Activated T-helper 2 cell treated with anti-CD3 and anti-CD28 coated beads, Interferon-gamma antibody, Interleukin-2, Interleukin-4, amounts not matched to agents 10 μg/mL and 5 μg/mL and 100 μg/mL, durations not matched to agents 14 hours and 24 hours and 36 hours (primary cell): ENCODE measurements around the gene LDLRAD3. TPM values are rescaled to one million over a fixed set of nuclear protein-coding genes. Genes with fewer than 3 reads are reported as not detected.
A peak's percentile ranks its signal among the peaks of the same experiment; 100 is the strongest.

ENCODE experiments used
- DNase-seq: peaks from one replicate; pipeline ENCODE4 v3.0.0; 2021; ENCODE audit warnings: low spot score
- H3K27ac Mint-ChIP-seq: one replicate; pipeline ENCODE4 v1.8.0; 2021; ENCODE audit warnings: mixed read lengths
- H3K27me3 Mint-ChIP-seq: one replicate; pipeline ENCODE4 v1.8.0; 2021; ENCODE audit warnings: low read depth, mixed read lengths
- H3K36me3 Mint-ChIP-seq: one replicate; pipeline ENCODE4 v1.8.0; 2021; ENCODE audit warnings: low read depth, mixed read lengths
- H3K4me1 Mint-ChIP-seq: one replicate; pipeline ENCODE4 v1.8.0; 2021; ENCODE audit warnings: low read depth, mixed read lengths
- H3K4me3 Mint-ChIP-seq: one replicate; pipeline ENCODE4 v1.8.0; 2021; ENCODE audit warnings: low read depth, mild to moderate bottlenecking, moderate library complexity, mixed read lengths
- H3K9me3 Mint-ChIP-seq: one replicate; pipeline ENCODE4 v1.8.0; 2021; ENCODE audit warnings: mixed read lengths
- intact Hi-C: fragments of 100-400 bp; cut with micrococcal nuclease; formaldehyde crosslinking; loops from one replicate; pipeline ENCODE4 v1.15.1; 2023
- total RNA-seq: library from RNA; stranded (reverse); gene quantifications from 2 replicates; pipeline ENCODE4 v1.2.3, GENCODE V29; 2022

Gene LDLRAD3
- total RNA-seq, 1 donor from 2014 or later, result 1.4 TPM

- H3K4me3 Mint-ChIP-seq, result no peak overlapping the region
- no peak overlapping the region for H3K27ac Mint-ChIP-seq
These were observed 199.0 kb downstream of the LDLRAD3 start for GRCh38 chr11:36142879-36143278.

GRCh38 chr11:36146437-36146836 is 202.6 kb downstream of the LDLRAD3 start:
- Mint-ChIP-seq H3K27ac (no peak overlapping the region), H3K4me1 (peaks cover 14% of the 10 kb centered on the region), H3K4me3 (no peak overlapping the region), H3K36me3 (no peaks in the 10 kb centered on the region), H3K27me3 (peaks cover under 1% of the 10 kb centered on the region), H3K9me3 (no peaks in the 10 kb centered on the region)
- intact Hi-C loops, result no loop called here
- no peak for DNase-seq

More at GRCh38 chr11:36142879-36143278, 199.0 kb downstream of the LDLRAD3 start:
- Mint-ChIP-seq H3K27me3 (peaks cover 1% of the 10 kb centered on the region), H3K4me1 (no peaks in the 10 kb centered on the region), H3K9me3 (no peaks in the 10 kb centered on the region), H3K36me3 (no peaks in the 10 kb centered on the region)
- no peak for DNase-seq
- intact Hi-C loops, result no loop called here

GRCh38 chr11:36147491-36147890 is 203.6 kb downstream of the LDLRAD3 start:
- Mint-ChIP-seq H3K27ac (no peak overlapping the region), H3K4me1 (peaks cover 14% of the 10 kb centered on the region), H3K36me3 (no peaks in the 10 kb centered on the region), H3K9me3 (no peaks in the 10 kb centered on the region), H3K4me3 (no peak overlapping the region), H3K27me3 (peaks cover 2% of the 10 kb centered on the region)
- no peak for DNase-seq
- intact Hi-C loops, result no loop called here

GRCh38 chr11:36148701-36149100 is 204.8 kb downstream of the LDLRAD3 start:
- intact Hi-C loops, result loop anchor here (2.0 kb wide), 1 partner anchor 532 kb away; no protein-coding TSS in a partner anchor
- no peak for DNase-seq
- Mint-ChIP-seq H3K27me3 (peaks cover 2% of the 10 kb centered on the region), H3K27ac (no peak overlapping the region), H3K36me3 (no peaks in the 10 kb centered on the region), H3K9me3 (no peaks in the 10 kb centered on the region), H3K4me3 (no peak overlapping the region), H3K4me1 (peaks cover 14% of the 10 kb centered on the region)

GRCh38 chr11:36149538-36150242 is 205.8 kb downstream of the LDLRAD3 start:
- intact Hi-C loops, result loop anchor here (2.0 to 5.0 kb wide), 2 partner anchors 107 to 533 kb away; no protein-coding TSS in a partner anchor
- no peak overlapping the region for H3K27ac Mint-ChIP-seq
- peaks cover 2% of the 10 kb centered on the region for H3K27me3 Mint-ChIP-seq
- peaks cover 14% of the 10 kb centered on the region for H3K4me1 Mint-ChIP-seq
- no peak overlapping the region for H3K4me3 Mint-ChIP-seq
- no peaks in the 10 kb centered on the region for H3K9me3 Mint-ChIP-seq
- DNase-seq, result peak; percentile 22
- no peaks in the 10 kb centered on the region for H3K36me3 Mint-ChIP-seq

- H3K27ac Mint-ChIP-seq, result no peak overlapping the region
- H3K36me3 Mint-ChIP-seq, result no peaks in the 10 kb centered on the region
- intact Hi-C loops, result loop anchor here (5.0 kb wide), 1 partner anchor 109 kb away; no protein-coding TSS in a partner anchor
- H3K4me1 Mint-ChIP-seq, result peaks cover 14% of the 10 kb centered on the region
- peaks cover 4% of the 10 kb centered on the region for H3K27me3 Mint-ChIP-seq
- DNase-seq, result no peak
- H3K9me3 Mint-ChIP-seq, result no peaks in the 10 kb centered on the region
- H3K4me3 Mint-ChIP-seq, result no peak overlapping the region
These were observed 207.1 kb downstream of the LDLRAD3 start for GRCh38 chr11:36150986-36151385.

- Mint-ChIP-seq H3K36me3 (no peaks in the 10 kb centered on the region), H3K4me1 (peaks cover 14% of the 10 kb centered on the region), H3K27me3 (peaks cover 6% of the 10 kb centered on the region), H3K9me3 (no peaks in the 10 kb centered on the region), H3K4me3 (no peak overlapping the region), H3K27ac (no peak overlapping the region)
- DNase-seq, result no peak
- intact Hi-C loops, result loop anchor here (5.0 kb wide), 1 partner anchor 110 kb away; no protein-coding TSS in a partner anchor
These were observed 208.2 kb downstream of the LDLRAD3 start for GRCh38 chr11:36151933-36152580.

GRCh38 chr11:36153551-36153950 is 209.7 kb downstream of the LDLRAD3 start:
- H3K9me3 Mint-ChIP-seq, result no peaks in the 10 kb centered on the region
- peaks cover 14% of the 10 kb centered on the region for H3K4me1 Mint-ChIP-seq
- peaks cover 10% of the 10 kb centered on the region for H3K27me3 Mint-ChIP-seq
- H3K27ac Mint-ChIP-seq, result no peak overlapping the region
- intact Hi-C loops, result loop anchor here (5.0 kb wide), 1 partner anchor 111 kb away; no protein-coding TSS in a partner anchor
- no peaks in the 10 kb centered on the region for H3K36me3 Mint-ChIP-seq
- no peak for DNase-seq
- no peak overlapping the region for H3K4me3 Mint-ChIP-seq

GRCh38 chr11:36155124-36155561 is 211.3 kb downstream of the LDLRAD3 start:
- Mint-ChIP-seq H3K4me3 (no peak overlapping the region), H3K27me3 (peaks cover 10% of the 10 kb centered on the region), H3K4me1 (no peaks in the 10 kb centered on the region), H3K9me3 (no peaks in the 10 kb centered on the region), H3K27ac (no peak overlapping the region), H3K36me3 (no peaks in the 10 kb centered on the region)
- no peak for DNase-seq
- intact Hi-C loops, result no loop called here

GRCh38 chr11:36155770-36156160 is 211.9 kb downstream of the LDLRAD3 start:
- intact Hi-C loops, result no loop called here
- Mint-ChIP-seq H3K36me3 (no peaks in the 10 kb centered on the region), H3K4me1 (no peaks in the 10 kb centered on the region), H3K4me3 (no peak overlapping the region), H3K27ac (no peak overlapping the region), H3K9me3 (no peaks in the 10 kb centered on the region), H3K27me3 (peaks cover 10% of the 10 kb centered on the region)
- no peak for DNase-seq

GRCh38 chr11:36156161-36156816 is 212.4 kb downstream of the LDLRAD3 start:
- Mint-ChIP-seq H3K9me3 (no peaks in the 10 kb centered on the region), H3K27me3 (peaks cover 10% of the 10 kb centered on the region), H3K4me3 (no peak overlapping the region), H3K36me3 (no peaks in the 10 kb centered on the region), H3K4me1 (no peaks in the 10 kb centered on the region), H3K27ac (no peak overlapping the region)
- intact Hi-C loops, result no loop called here
- DNase-seq, result no peak

- Mint-ChIP-seq H3K4me1 (no peaks in the 10 kb centered on the region), H3K9me3 (no peaks in the 10 kb centered on the region), H3K4me3 (no peak overlapping the region), H3K36me3 (no peaks in the 10 kb centered on the region), H3K27me3 (peaks cover 8% of the 10 kb centered on the region), H3K27ac (no peak overlapping the region)
- intact Hi-C loops, result no loop called here
- DNase-seq, result no peak
These were observed 213.1 kb downstream of the LDLRAD3 start for GRCh38 chr11:36156817-36157519.
